Vagina (tissue), 2 donors: ENCODE results near the gene PON3.

Experiments
- POLR2A ChIP-seq, 2 donors: fragments of 450-650 bp; IDR thresholded peaks; one replicate each; pipeline ENCODE4 v1.6.1; 2017; ENCODE audit warnings: antibody characterized with exemption in 2 of 2, mild to moderate bottlenecking in 2 of 2, moderate library complexity in 2 of 2
- TF ChIP-seq, protein P1 (sequence below), 3 experiments: fragments of 450-650 bp in 2 of 3; fragments of 200-600 bp in 1 of 3; sonication (generic) in 1 of 3; IDR thresholded peaks; one replicate each; pipeline ENCODE4 v1.5.1; 2017 to 2019; ENCODE audit warnings: antibody characterized with exemption in 3 of 3, mild to moderate bottlenecking in 2 of 3, moderate library complexity in 2 of 3

DNA sequence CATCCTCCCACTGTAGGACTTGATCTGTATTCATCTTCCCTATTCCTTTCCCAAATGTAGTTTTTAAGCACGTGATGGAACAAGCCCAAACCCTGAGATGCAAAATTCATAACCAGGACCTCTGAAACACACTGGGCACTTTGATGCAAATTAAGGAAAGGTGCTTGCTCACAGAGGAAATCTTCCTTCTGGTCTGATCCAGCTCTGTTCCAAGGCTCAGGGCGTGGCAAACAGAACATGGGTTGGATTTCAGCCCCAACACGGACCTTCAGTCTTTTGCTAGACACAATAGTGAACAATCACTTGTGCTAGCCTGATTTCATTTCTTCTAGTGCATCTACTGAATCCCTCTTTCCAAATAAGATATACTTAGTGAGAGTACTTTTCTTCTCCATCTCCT, 27.9 kb downstream of the PON3 start:
- no peak for TF ChIP-seq POLR2A (IDR thresholded peaks at IDR 0.05)
- TF ChIP-seq, protein P1, sequence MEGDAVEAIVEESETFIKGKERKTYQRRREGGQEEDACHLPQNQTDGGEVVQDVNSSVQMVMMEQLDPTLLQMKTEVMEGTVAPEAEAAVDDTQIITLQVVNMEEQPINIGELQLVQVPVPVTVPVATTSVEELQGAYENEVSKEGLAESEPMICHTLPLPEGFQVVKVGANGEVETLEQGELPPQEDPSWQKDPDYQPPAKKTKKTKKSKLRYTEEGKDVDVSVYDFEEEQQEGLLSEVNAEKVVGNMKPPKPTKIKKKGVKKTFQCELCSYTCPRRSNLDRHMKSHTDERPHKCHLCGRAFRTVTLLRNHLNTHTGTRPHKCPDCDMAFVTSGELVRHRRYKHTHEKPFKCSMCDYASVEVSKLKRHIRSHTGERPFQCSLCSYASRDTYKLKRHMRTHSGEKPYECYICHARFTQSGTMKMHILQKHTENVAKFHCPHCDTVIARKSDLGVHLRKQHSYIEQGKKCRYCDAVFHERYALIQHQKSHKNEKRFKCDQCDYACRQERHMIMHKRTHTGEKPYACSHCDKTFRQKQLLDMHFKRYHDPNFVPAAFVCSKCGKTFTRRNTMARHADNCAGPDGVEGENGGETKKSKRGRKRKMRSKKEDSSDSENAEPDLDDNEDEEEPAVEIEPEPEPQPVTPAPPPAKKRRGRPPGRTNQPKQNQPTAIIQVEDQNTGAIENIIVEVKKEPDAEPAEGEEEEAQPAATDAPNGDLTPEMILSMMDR (IDR thresholded peaks at IDR 0.05): no peak
